Psoas muscle (tissue), 8 donors: ENCODE data around the gene C1QTNF4. TPM values are rescaled to one million over a fixed set of nuclear protein-coding genes. Genes with fewer than 3 reads are reported as not detected.

Experiments
- ATAC-seq, 4 donors: fragments of 200-7000 bp; cut with Tn5 transposase; one replicate each; pipeline ENCODE4 v1.9.1; 2020; ENCODE audit warnings: moderate library complexity in 3 of 4, mild to moderate bottlenecking in 2 of 4
- DNase-seq, 2 donors: peaks; one replicate each; pipeline ENCODE4 v3.0.0-alpha.2; 2020
- H3K27ac ChIP-seq: fragments of 200-600 bp; one replicate; pipeline ENCODE4 v1.8.0; 2022
- H3K27me3 ChIP-seq, 3 donors: fragments of 200-600 bp in 1 of 3; one replicate each; pipeline versions ENCODE4 v1.6.1 to v1.8.0; 2013 to 2022; ENCODE audit warnings: low read length in 2 of 3, mild to moderate bottlenecking in 2 of 3, moderate library complexity in 1 of 3; ENCODE audit not compliant: insufficient read depth in 3 of 3
- H3K36me3 ChIP-seq, 2 donors: fragments of 200-600 bp in 1 of 2; one replicate each; pipeline versions ENCODE4 v1.6.1 to v1.8.0; 2013 to 2022; ENCODE audit warnings: low read depth in 1 of 2, mild to moderate bottlenecking in 1 of 2, moderate library complexity in 1 of 2; ENCODE audit not compliant: insufficient read depth in 1 of 2
- H3K4me1 ChIP-seq: fragments of 200-600 bp; one replicate; pipeline ENCODE4 v1.8.0; 2022
- H3K4me3 ChIP-seq: fragments of 200-600 bp; one replicate; pipeline ENCODE4 v1.8.0; 2022; ENCODE audit warnings: mild to moderate bottlenecking
- H3K9me3 ChIP-seq: fragments of 200-600 bp; one replicate; pipeline ENCODE4 v1.8.0; 2022
- CTCF ChIP-seq: fragments of 200-600 bp; IDR thresholded peaks from one replicate; pipeline ENCODE4 v1.8.0; 2022; ENCODE audit warnings: antibody characterized with exemption
- WGBS, 3 donors: extraction: QIAGEN DNeasy Blood & Tissue Kit; methylation state at CpG; one replicate each; pipeline versions ENCODE4 v1.1.6 to v1.1.7; 2013; 5-methylcytosine and 5-hydroxymethylcytosine counted together
- intact Hi-C, 2 donors: fragments of 100-400 bp; cut with DNase I; formaldehyde crosslinking; loops; one replicate each; pipeline versions ENCODE4 v1.11.0 to v1.14.2; 2022
- polyA plus RNA-seq, 3 donors: library from polyadenylated mRNA; stranded (reverse); fragments of 200-250 nt; gene quantifications; one replicate each; pipeline ENCODE4 v1.2.3, GENCODE V29; 2013
- total RNA-seq, 4 donors: library from RNA; stranded (reverse); fragmentation: NEBNext Ultra II Directional in 2 of 4; extraction: Animal tissue kit (Norgen Biotek cat#: 25700) in 2 of 4; gene quantifications; one replicate each; pipeline versions ENCODE4 v1.2.1 to v1.2.4, GENCODE V29; 2021 to 2023
- donor health status: healthy with polysubstance abuse.
- donor health status: DM: no; HTN: no; CAD: no; lungs with moderate emphysema.
- donor health status: Bipolar disorder and iron deficiency.
- donor health status: healthy.
- donor health status: DM: yes; HTN: yes; CAD: no.
- donor health status: DM: no; HTN: no; CAD: no.
- donor health status: DM: no; HTN: no; CAD: no.
- donor health status: DM: yes; HTN: yes; CAD: no.

Gene C1QTNF4
- total and polyA plus RNA-seq, 7 donors = 0.19 to 0.70 (median 0.33) TPM; not detected in 1

GRCh38 chr11:47587039-47587716 lies 7.0 kb downstream of the C1QTNF4 start:
- Histone ChIP-seq H3K4me3 (no peak overlapping the region), H3K9me3 (no peaks in the 10 kb centered on the region), H3K36me3 (peaks cover 10 to 36% of the 10 kb centered on the region in 2 donors), H3K4me1 (no peaks in the 10 kb centered on the region), H3K27ac (no peak overlapping the region), H3K27me3 (peaks cover 0 to 27% (median 8%) of the 10 kb centered on the region in 3 donors)
- ATAC-seq = peak in 1 of 4 donors; percentile 6
- intact Hi-C loops = no loop called here
- WGBS, 3 donors = 64 to 68% (median 64%) methylated on average over 6 of the region's 6 CpGs
- no peak for DNase-seq
- no peak for TF ChIP-seq CTCF

- peak in 1 of 2 donors; percentile 36 for DNase-seq
- peaks cover 16 to 45% of the 10 kb centered on the region in 2 donors for H3K36me3 ChIP-seq
- no peak for TF ChIP-seq CTCF
- no peaks in the 10 kb centered on the region for H3K9me3 ChIP-seq
- H3K4me3 ChIP-seq = no peak within 1 kb of the TSS
- H3K27ac ChIP-seq = no peak within 1 kb of the TSS
- intact Hi-C loops = no loop called here
- 50 to 59% (median 52%) methylated on average over 12 of the region's 12 CpGs for WGBS, 3 donors
- ATAC-seq = peak in 1 of 4 donors; percentile 14
- no peaks in the 10 kb centered on the region for H3K4me1 ChIP-seq
- H3K27me3 ChIP-seq = peaks cover 0 to 19% (median 8%) of the 10 kb centered on the region in 3 donors
Observed at GRCh38 chr11:47586098-47586855, 7.9 kb downstream of the C1QTNF4 start, which contains the start of gene FAM180B. TSS of gene FAM180B (plus strand) at chr11:47586678. CDS start at chr11:47586769, 91 bp downstream.

- Histone ChIP-seq H3K36me3 (peaks cover 16 to 58% of the 10 kb centered on the region in 2 donors), H3K27me3 (no peaks in the 10 kb centered on the region), H3K4me3 (no peak overlapping the region), H3K9me3 (no peaks in the 10 kb centered on the region), H3K27ac (no peak overlapping the region), H3K4me1 (peaks cover 9% of the 10 kb centered on the region)
- intact Hi-C loops = no loop called here
- no peak for TF ChIP-seq CTCF
- no peak for DNase-seq
- ATAC-seq = no peak
- WGBS, 3 donors = 77 to 83% (median 79%) methylated on average over 5 of the region's 5 CpGs
Observed at GRCh38 chr11:47583844-47584243, 10.4 kb downstream of the C1QTNF4 start.

- intact Hi-C loops = no loop called here
Observed at GRCh38 chr11:47578524-47579494, 15.4 kb downstream of the C1QTNF4 start, which contains the start of the genes KBTBD4 and NDUFS3. TSS of gene KBTBD4 (minus strand) at chr11:47578970. CDS start at chr11:47578951, 19 bp downstream. TSS of gene NDUFS3 (plus strand) at chr11:47579074. CDS start at chr11:47579092, 18 bp downstream.

More at GRCh38 chr11:47578524-47579494, 15.4 kb downstream of the C1QTNF4 start, which contains the start of the genes KBTBD4 and NDUFS3:
- Histone ChIP-seq H3K4me3 (peak within 1 kb of the TSS; percentile 100), H3K9me3 (no peaks in the 10 kb centered on the region), H3K4me1 (peaks cover 28% of the 10 kb centered on the region), H3K36me3 (peaks cover 12 to 78% of the 10 kb centered on the region in 2 donors), H3K27me3 (no peaks in the 10 kb centered on the region), H3K27ac (peak within 1 kb of the TSS; percentile 89)
- ATAC-seq = peak; percentile 95 to 96 (median 95)
- peak; percentile 87 to 91 for DNase-seq
- WGBS, 3 donors = 0% methylated on average over 69 to 72 of the region's 72 CpGs
- TF ChIP-seq CTCF = no peak
